ENCODE data around the gene VTI1A. TPM values are rescaled to one million over a fixed set of nuclear protein-coding genes. Genes with fewer than 3 reads are reported as not detected.

The VTI1A gene
- total and polyA plus RNA-seq, 9 of the 15 experiments (the other 6 are each of a cell fraction or from before 2014, with no cell fraction given): 9.3 to 21.4 (median 16.0) TPM

GRCh38 chr10:112461029-112461887, 14.2 kb downstream of the VTI1A start:
- H3K9me1 ChIP-seq (ENCODE audit: control insufficient read depth, insufficient read depth, low read length): no peaks in the 10 kb centered on the region
- H3K4me2 ChIP-seq (ENCODE audit: insufficient read depth, low read length): no peak overlapping the region
- ChIA-PET CTCF (ENCODE audit: low intra/inter-chr PET ratio) (no interaction called here), POLR2A (no interaction called here)
- ATAC-seq (peak; percentile 89), FAIRE-seq (no peak), DNase-seq (ENCODE audit: extremely low read depth in 1 of 4, low spot score in 3 of 4) (peak in 1 of 4 experiments; percentile 11)
- intact Hi-C loops (cut with micrococcal nuclease): no loop called here
- no peak overlapping the region for H2AFZ ChIP-seq (ENCODE audit: low read depth, low read length)
- H3K9me3 ChIP-seq (replicated peaks; ENCODE audit: control insufficient read depth, insufficient read depth, low read depth, low read length): no peaks in the 10 kb centered on the region
- in situ Hi-C loops (cut with MboI): no loop called here
- no TSS peak for BruUV-seq (replicated peaks)
- H3K79me2 ChIP-seq (ENCODE audit: control insufficient read depth, insufficient read depth, low read length): no peaks in the 10 kb centered on the region
- H4K20me1 ChIP-seq (replicated peaks; ENCODE audit: control insufficient read depth, insufficient read depth, low read length): no peaks in the 10 kb centered on the region
- peak overlapping the region; percentile 46; the same call in 1 of the 3 replicates for H3K27ac ChIP-seq (ENCODE audit: extremely low read depth, low read depth, low read length)
- no peak overlapping the region for H3K9ac ChIP-seq (ENCODE audit: insufficient read depth in 1 of 2, low read depth in 2 of 2, low read length in 2 of 2)
- no peaks in the 10 kb centered on the region for H3K27me3 ChIP-seq (ENCODE audit: control insufficient read depth in 2 of 2, insufficient read depth in 2 of 2, low read length in 2 of 2)
- WGBS (ENCODE audit: insufficient coverage, low coverage, missing lambda C conversion rate): 100% methylated on average over 3 of the region's 4 CpGs
- no peaks in the 10 kb centered on the region for H3K4me1 ChIP-seq (replicated peaks in 1 of 2; ENCODE audit: control insufficient read depth in 2 of 2, insufficient read depth in 2 of 2, low read length in 2 of 2)
- H3K4me3 ChIP-seq: no peak overlapping the region
- peaks cover 25% of the 10 kb centered on the region; the same call in 2 of the 3 replicates for H3K36me3 ChIP-seq (ENCODE audit: control insufficient read depth, insufficient read depth, low read length)
- TF ChIP-seq NFXL1 (CRISPR knock-in tag; IDR thresholded peaks at IDR 0.05): peak; percentile 52; the same call in 1 of the 2 replicates
- TF ChIP-seq CEBPG (CRISPR knock-in tag; IDR thresholded peaks at IDR 0.05): peak; percentile 91
- peak in 1 of 2 experiments; percentile 95; a peak in 2 of 4 replicates for TF ChIP-seq CEBPG (tag; conservative IDR thresholded peaks at IDR 0.05 in 1 of 2, IDR thresholded peaks at IDR 0.05 in 1 of 2)
- TF ChIP-seq ETV1 (tag; conservative IDR thresholded peaks at IDR 0.05; ENCODE audit: low read depth): peak; percentile 47
- TF ChIP-seq SMAD4 (CRISPR knock-in tag; conservative IDR thresholded peaks at IDR 0.05): peak; percentile 82
- peak; percentile 52 for TF ChIP-seq EP300 (IDR thresholded peaks at IDR 0.05; ENCODE audit: low read length)
- TF ChIP-seq NFRKB (IDR thresholded peaks at IDR 0.05; ENCODE audit: low read depth): peak; percentile 29; the same call in 1 of the 2 replicates
- TF ChIP-seq ZNF589 (CRISPR knock-in tag; IDR thresholded peaks at IDR 0.05; ENCODE audit: low read depth): peak; percentile 34; the same call in 1 of the 2 replicates
- no peak for TF ChIP-seq ZNF184 (CRISPR knock-in tag; IDR thresholded peaks at IDR 0.05)
- no peak for TF ChIP-seq NR2C1 (IDR thresholded peaks at IDR 0.05)
- peak; percentile 37; the same call in 1 of the 2 replicates for TF ChIP-seq NR2C1 (tag; IDR thresholded peaks at IDR 0.05)
- TF ChIP-seq ARID3A (IDR thresholded peaks at IDR 0.05; ENCODE audit: borderline replicate concordance, low read depth, low read length): no peak
- TF ChIP-seq ATF4 (CRISPR knock-in tag; IDR thresholded peaks at IDR 0.05): peak; percentile 76
- no peak for TF ChIP-seq NR1H2 (CRISPR knock-in tag; IDR thresholded peaks at IDR 0.05)
- no peak for TF ChIP-seq ZKSCAN8 (CRISPR knock-in tag; IDR thresholded peaks at IDR 0.05)
- TF ChIP-seq DMBX1 (CRISPR knock-in tag; IDR thresholded peaks at IDR 0.05; ENCODE audit: borderline replicate concordance): peak; percentile 87; the same call in 1 of the 2 replicates
- no peak for TF ChIP-seq CREB3L1 (IDR thresholded peaks at IDR 0.05; ENCODE audit: borderline replicate concordance, low read depth)
- TF ChIP-seq SRSF3 (IDR thresholded peaks at IDR 0.05; ENCODE audit: insufficient read depth, low read length): no peak
- peak; percentile 50 for TF ChIP-seq CXXC5 (CRISPR knock-in tag; IDR thresholded peaks at IDR 0.05)

Data from K562 (cell line).